NCI-H345 treated with DMSO at 0.1 percent for 48 hours (cell line): ENCODE results near the gene FAM234B.
"Not testable (repeated sequence)": the region's sequence is repeated elsewhere in the genome, so short reads cannot be mapped to it uniquely, and the experiment has no call there.

ENCODE experiments used
- DNase-seq: peaks from one replicate; lab custom pipeline; 2025; ENCODE audit not compliant: unreplicated experiment; lab: John Stamatoyannopoulos, UW

FAM234B gene

GRCh38 chr12:13060581-13060980 is 16.4 kb downstream of the FAM234B start:
- no peak for DNase-seq

- DNase-seq = no peak
These were observed 17.2 kb downstream of the FAM234B start for GRCh38 chr12:13061377-13061776.

- DNase-seq = no peak
These were observed 18.5 kb downstream of the FAM234B start for GRCh38 chr12:13062669-13063068.

- DNase-seq = no peak
These were observed 21.8 kb downstream of the FAM234B start for GRCh38 chr12:13066014-13066413.

GRCh38 chr12:13066459-13066858 is 22.3 kb downstream of the FAM234B start:
- DNase-seq = no peak

- DNase-seq = no peak
These were observed 23.1 kb downstream of the FAM234B start for GRCh38 chr12:13067322-13067721.

- no peak for DNase-seq
These were observed 25.2 kb downstream of the FAM234B start for GRCh38 chr12:13069380-13069779.

GRCh38 chr12:13071305-13072280 is 27.4 kb downstream of the FAM234B start:
- no peak for DNase-seq

GRCh38 chr12:13073173-13073572 is 29.0 kb downstream of the FAM234B start:
- no peak for DNase-seq

GRCh38 chr12:13074396-13075117 is 30.4 kb downstream of the FAM234B start:
- no peak for DNase-seq

- no peak for DNase-seq
These were observed 30.9 kb downstream of the FAM234B start for GRCh38 chr12:13075118-13075480.

- DNase-seq = no peak
These were observed 31.8 kb downstream of the FAM234B start for GRCh38 chr12:13075786-13076570.

- no peak for DNase-seq
These were observed 35.3 kb downstream of the FAM234B start for GRCh38 chr12:13079440-13079906.

- DNase-seq = no peak
These were observed 36.1 kb downstream of the FAM234B start for GRCh38 chr12:13080266-13080665.

GRCh38 chr12:13082861-13083260 is 38.7 kb downstream of the FAM234B start:
- DNase-seq = no peak

GRCh38 chr12:13083638-13084037 is 39.5 kb downstream of the FAM234B start:
- DNase-seq = not testable (repeated sequence)

GRCh38 chr12:13084898-13085640 is 40.9 kb downstream of the FAM234B start:
- DNase-seq = no peak

GRCh38 chr12:13085968-13086686 is 41.9 kb downstream of the FAM234B start:
- no peak for DNase-seq

- no peak for DNase-seq
These were observed 43.6 kb downstream of the FAM234B start for GRCh38 chr12:13087766-13088165.

- DNase-seq = no peak
These were observed 44.3 kb downstream of the FAM234B start for GRCh38 chr12:13088496-13088895.
